Progenitor cell of endocrine pancreas (in vitro differentiated cells): Measurements from ENCODE around the gene CERS2. TPM values are rescaled to one million over a fixed set of nuclear protein-coding genes. Genes with fewer than 3 reads are reported as not detected.

ENCODE experiments used
- DNase-seq: peaks from one replicate; pipeline ENCODE4 v3.0.0; 2021; ENCODE audit warnings: low spot score; ENCODE audit not compliant: unreplicated experiment
- H3K27ac Mint-ChIP-seq: 2 replicates; pipeline ENCODE4 v1.8.0; 2021; ENCODE audit warnings: mild to moderate bottlenecking, moderate library complexity, mixed read lengths
- H3K27me3 Mint-ChIP-seq: 2 replicates; pipeline ENCODE4 v1.8.0; 2021; ENCODE audit warnings: mixed read lengths
- H3K36me3 Mint-ChIP-seq: 2 replicates; pipeline ENCODE4 v1.8.0; 2022; ENCODE audit warnings: mixed read lengths; ENCODE audit not compliant: insufficient read depth
- H3K4me1 Mint-ChIP-seq: 2 replicates; pipeline ENCODE4 v1.8.0; 2021; ENCODE audit warnings: low read depth, mixed read lengths
- H3K4me3 Mint-ChIP-seq: 2 replicates; pipeline ENCODE4 v1.8.0; 2021; ENCODE audit warnings: low read depth, mild to moderate bottlenecking, moderate library complexity, mixed read lengths
- H3K9me3 Mint-ChIP-seq: 2 replicates; pipeline ENCODE4 v1.8.0; 2021; ENCODE audit warnings: low read depth, mixed read lengths
- CTCF ChIP-seq: fragments of 200-600 bp; sonication (generic); IDR thresholded peaks from one replicate; pipeline ENCODE4 v1.5.0; 2021; ENCODE audit warnings: antibody characterized with exemption, mild to moderate bottlenecking; ENCODE audit not compliant: unreplicated experiment
- total RNA-seq: library from RNA; stranded (reverse); gene quantifications from 2 replicates; pipeline ENCODE4 v1.2.1, GENCODE V29; 2021

Gene CERS2
- total RNA-seq, 1 donor from 2014 or later: 187 TPM

DNA sequence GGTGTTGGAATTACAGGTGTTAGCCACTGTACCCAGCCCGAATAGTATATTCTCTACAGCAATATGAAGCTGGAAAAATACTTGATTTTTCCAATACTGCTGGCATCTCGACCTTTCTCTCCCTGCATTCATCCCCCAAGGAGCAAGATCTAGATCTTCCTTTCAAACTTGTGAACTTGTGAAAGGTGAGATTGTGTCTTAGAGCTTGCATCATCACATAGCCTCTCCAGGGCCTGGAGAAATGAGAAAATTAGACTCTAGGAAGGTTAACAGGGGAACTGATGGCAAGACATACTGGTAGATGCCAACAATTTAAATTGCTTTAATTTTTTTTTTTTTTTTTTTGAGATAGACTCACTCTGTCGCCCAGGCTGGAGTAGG is 35.7 kb upstream of the CERS2 start:
- TF ChIP-seq CTCF: no peak
- Mint-ChIP-seq H3K36me3 (no peaks in the 10 kb centered on the region), H3K4me3 (no peak overlapping the region), H3K4me1 (peaks cover 48% of the 10 kb centered on the region), H3K27me3 (no peaks in the 10 kb centered on the region), H3K27ac (no peak overlapping the region), H3K9me3 (no peaks in the 10 kb centered on the region)
- DNase-seq: no peak

- TF ChIP-seq CTCF: no peak
- peak overlapping the region; percentile 96 for H3K27ac Mint-ChIP-seq
- H3K4me1 Mint-ChIP-seq: peaks cover 51% of the 10 kb centered on the region
- H3K9me3 Mint-ChIP-seq: no peaks in the 10 kb centered on the region
- H3K4me3 Mint-ChIP-seq: peak overlapping the region; percentile 89
- DNase-seq: no peak
- no peaks in the 10 kb centered on the region for H3K36me3 Mint-ChIP-seq
- H3K27me3 Mint-ChIP-seq: no peaks in the 10 kb centered on the region
Measured at GRCh38 chr1:151009674-151010345, 35.2 kb upstream of the CERS2 start.

- peak overlapping the region; percentile 96 for H3K27ac Mint-ChIP-seq
- H3K27me3 Mint-ChIP-seq: no peaks in the 10 kb centered on the region
- DNase-seq: no peak
- peaks cover 55% of the 10 kb centered on the region for H3K4me1 Mint-ChIP-seq
- H3K36me3 Mint-ChIP-seq: no peaks in the 10 kb centered on the region
- peak overlapping the region; percentile 89 for H3K4me3 Mint-ChIP-seq
- no peak for TF ChIP-seq CTCF
- no peaks in the 10 kb centered on the region for H3K9me3 Mint-ChIP-seq
Measured at GRCh38 chr1:151009206-151009587, 34.6 kb upstream of the CERS2 start.

DNA sequence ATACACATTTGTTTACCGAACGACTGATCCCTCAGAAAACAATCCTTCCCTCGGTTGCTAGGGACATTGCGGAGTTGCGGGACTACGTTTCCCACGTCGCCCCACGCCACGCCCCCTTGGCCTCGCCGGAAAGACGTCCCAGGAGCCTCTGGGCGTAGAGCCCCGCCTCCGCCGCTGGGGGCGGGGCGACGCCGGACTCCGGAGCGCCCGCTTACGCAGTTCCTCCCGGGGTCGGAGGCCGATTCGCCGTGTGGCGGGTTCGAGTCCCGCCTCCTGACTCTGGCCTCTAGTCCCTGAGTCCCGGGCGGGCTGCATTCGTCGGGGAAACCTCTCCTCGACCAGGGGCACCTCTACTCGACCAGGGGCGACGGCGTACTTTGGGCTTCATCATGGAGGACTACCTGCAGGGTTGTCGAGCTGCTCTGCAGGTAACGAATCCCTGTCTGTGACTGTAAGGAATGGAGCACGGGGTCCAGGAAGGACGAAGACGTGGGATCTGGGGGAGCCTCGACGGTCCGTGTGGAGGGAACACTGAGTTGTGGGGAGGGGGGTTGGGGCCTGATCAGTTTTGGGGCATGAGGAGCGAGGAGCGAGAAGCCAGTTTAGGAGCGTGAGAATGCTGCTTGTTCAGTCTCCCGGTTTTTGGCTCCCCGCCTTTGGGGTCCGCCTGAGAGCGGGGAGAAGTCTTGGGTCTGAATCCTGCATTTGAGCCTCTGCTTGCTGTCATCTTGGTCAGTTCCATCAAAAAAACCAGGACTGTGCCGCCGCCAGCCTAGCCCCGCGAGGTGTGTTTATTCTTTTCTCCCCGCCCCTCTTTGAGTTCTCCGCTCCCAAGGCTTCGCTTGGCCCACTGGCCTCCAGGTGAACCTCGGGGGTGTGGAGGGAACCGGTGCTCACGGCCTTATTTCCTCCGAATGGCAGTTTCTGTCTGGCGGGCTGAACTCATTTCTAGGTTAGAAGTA is 33.9 kb upstream of the CERS2 start, which contains the start of gene PRUNE1:
Gene PRUNE1 (plus strand): TSS at position 206 of the 962 bp plus-strand sequence. CDS start 184 bp downstream, at position 390.
- Mint-ChIP-seq H3K36me3 (no peaks in the 10 kb centered on the region), H3K27me3 (no peaks in the 10 kb centered on the region), H3K4me1 (peaks cover 56% of the 10 kb centered on the region), H3K4me3 (peak within 1 kb of the TSS; percentile 89), H3K9me3 (no peaks in the 10 kb centered on the region), H3K27ac (peak within 1 kb of the TSS; percentile 99)
- peak; percentile 91 for DNase-seq
- no peak for TF ChIP-seq CTCF

DNA sequence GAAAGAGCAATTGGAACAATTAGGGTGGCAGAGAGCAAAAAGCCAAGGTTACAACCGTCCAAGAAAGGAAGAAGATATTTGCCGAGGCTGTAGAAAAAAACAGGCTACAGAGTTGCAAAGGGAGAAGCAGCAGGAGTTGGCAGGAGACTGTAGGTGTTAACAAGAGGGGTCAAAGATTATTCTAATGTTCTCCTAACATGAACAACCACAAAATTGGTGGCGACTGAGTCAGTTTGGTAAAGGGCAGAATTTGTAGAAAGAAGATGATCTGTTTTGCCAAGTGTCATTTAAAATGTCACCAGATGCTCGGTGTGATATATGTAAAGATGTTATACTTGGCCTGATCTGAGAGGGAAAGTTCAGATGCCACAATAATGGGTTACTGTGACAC is 33.2 kb upstream of the CERS2 start:
- no peaks in the 10 kb centered on the region for H3K27me3 Mint-ChIP-seq
- DNase-seq: no peak
- H3K27ac Mint-ChIP-seq: peak overlapping the region; percentile 99
- H3K4me3 Mint-ChIP-seq: peak overlapping the region; percentile 89
- TF ChIP-seq CTCF: no peak
- H3K9me3 Mint-ChIP-seq: no peaks in the 10 kb centered on the region
- H3K36me3 Mint-ChIP-seq: no peaks in the 10 kb centered on the region
- peaks cover 54% of the 10 kb centered on the region for H3K4me1 Mint-ChIP-seq
